Measurements from ENCODE around the gene CACNB2. TPM values are rescaled to one million over a fixed set of nuclear protein-coding genes. Genes with fewer than 3 reads are reported as not detected.
A peak's percentile ranks its signal among the peaks of the same experiment; 100 is the strongest.

CACNB2 gene
- total and polyA plus RNA-seq, 2 of the 13 experiments (the other 11 are each of a cell fraction or from before 2014, with no cell fraction given): not detected

- H3K4me1 ChIP-seq (ENCODE audit: insufficient read depth, low read length): no peaks in the 10 kb centered on the region
- H2AFZ ChIP-seq (ENCODE audit: low read length): no peak overlapping the region
- no peaks in the 10 kb centered on the region for H3K36me3 ChIP-seq (replicated peaks in 1 of 2; ENCODE audit: control insufficient read depth in 1 of 2, insufficient read depth in 2 of 2, low read length in 2 of 2)
- CTCF ChIA-PET (ENCODE audit: low intra/inter-chr PET ratio, low total read pairs): interaction anchor here (0.9 kb wide), 1 partner anchor 305 kb away, joined by 3 read pairs; no protein-coding TSS in a partner anchor
- intact Hi-C loops (cut with micrococcal nuclease; ENCODE audit: unreplicated experiment): loop anchor here (1.0 to 10.0 kb wide), 3 partner anchors 305 to 610 kb away; no protein-coding TSS in a partner anchor
- WGBS (ENCODE audit: low lambda C conversion rate): 8% methylated on average over 10 of the region's 10 CpGs
- ATAC-seq: peak; percentile 81
- peak; percentile 16 for DNase-seq (ENCODE audit: low spot score)
- H3K4me2 ChIP-seq (ENCODE audit: low read depth, low read length): no peak overlapping the region
- POLR2A ChIA-PET: no interaction called here
- FAIRE-seq: peak; percentile 52
- no peak overlapping the region for H3K9ac ChIP-seq (ENCODE audit: insufficient read depth, low read depth, low read length)
- no peak overlapping the region for H3K27ac ChIP-seq (ENCODE audit: extremely low read length, insufficient read depth, low read length)
- H3K79me2 ChIP-seq (ENCODE audit: insufficient read depth, low read length): no peaks in the 10 kb centered on the region
- TF ChIP-seq TEAD3 (CRISPR knock-in tag; optimal IDR thresholded peaks at IDR 0.05; ENCODE audit: borderline replicate concordance) (peak; percentile 15), STAG1 (CRISPR knock-in tag; IDR thresholded peaks at IDR 0.05) (peak; percentile 73), CTCF (CRISPR knock-in tag; IDR thresholded peaks at IDR 0.05) (peak; percentile 76), RFXANK (CRISPR knock-in tag; IDR thresholded peaks at IDR 0.05) (no peak), SMC3 (IDR thresholded peaks at IDR 0.05; ENCODE audit: low read length) (peak; percentile 49; the same call in 1 of the 2 replicates)
- BruUV-seq (replicated peaks): no TSS peak
- H3K4me3 ChIP-seq (replicated peaks in 1 of 3; ENCODE audit: insufficient read depth in 1 of 3, low read depth in 2 of 3, low read length in 3 of 3): no peak overlapping the region
- no peaks in the 10 kb centered on the region for H3K9me3 ChIP-seq (ENCODE audit: low read length)
- H4K20me1 ChIP-seq (ENCODE audit: insufficient read depth, low read length): no peaks in the 10 kb centered on the region
- in situ Hi-C loops (cut with HindIII; ENCODE audit: extremely low pct_ligation_motif_present, low pct_unique_long_range_greater_than_20kb): loop anchor here (10.0 kb wide), 3 partner anchors 300 to 610 kb away; no protein-coding TSS in a partner anchor
- H3K27me3 ChIP-seq (ENCODE audit: control insufficient read depth in 1 of 2, insufficient read depth in 2 of 2, low read length in 2 of 2): no peaks in the 10 kb centered on the region
Observed at GRCh38 chr10:18214691-18215563, 74.7 kb downstream of the CACNB2 start.
